Transverse colon (tissue), 4 donors: Measurements from ENCODE around the gene HMX1.

Experiments used
- CTCF ChIP-seq, 5 experiments: fragments of 200-600 bp in 3 of 5; fragments of 450-650 bp in 2 of 5; sonication (generic) in 3 of 5; IDR thresholded peaks; 1 replicate in 2 of 5; 2 replicates in 3 of 5; pipeline ENCODE4 v1.5.1; 2016 to 2017; ENCODE audit warnings: antibody characterized with exemption in 5 of 5, inconsistent platforms in 3 of 5, mild to moderate bottlenecking in 2 of 5, moderate library complexity in 1 of 5
- EP300 ChIP-seq: sonication (generic); formaldehyde crosslinking; IDR thresholded peaks from one replicate; pipeline ENCODE4 v1.6.1; 2017; ENCODE audit warnings: antibody characterized with exemption, low read depth
- POLR2A ChIP-seq: fragments of 450-650 bp; IDR thresholded peaks from one replicate; pipeline ENCODE4 v1.6.1; 2016; ENCODE audit warnings: antibody characterized with exemption, mild to moderate bottlenecking, moderate library complexity
- POLR2AphosphoS5 ChIP-seq, 3 donors: sonication (generic); formaldehyde crosslinking; IDR thresholded peaks; one replicate each; pipeline ENCODE4 v1.6.1; 2016; ENCODE audit warnings: antibody characterized with exemption in 3 of 3

GRCh38 chr4:8847764-8848163, 23.9 kb downstream of the HMX1 start:
- TF ChIP-seq POLR2A: no peak
- TF ChIP-seq CTCF (IDR thresholded peaks at IDR 0.05): no peak
- TF ChIP-seq EP300: no peak
- TF ChIP-seq POLR2AphosphoS5 (IDR thresholded peaks at IDR 0.05): no peak
